CD4-positive, alpha-beta T cell treated with Interleukin-10 for 1 hour (primary cell): ENCODE measurements around the gene MYH2.

Source experiments
- DNase-seq: peaks from one replicate; pipeline ENCODE4 v3.0.0-alpha.2; 2020

Gene MYH2

GRCh38 chr17:10513299-10514067 is 36.0 kb downstream of the MYH2 start:
- DNase-seq = no peak

DNA sequence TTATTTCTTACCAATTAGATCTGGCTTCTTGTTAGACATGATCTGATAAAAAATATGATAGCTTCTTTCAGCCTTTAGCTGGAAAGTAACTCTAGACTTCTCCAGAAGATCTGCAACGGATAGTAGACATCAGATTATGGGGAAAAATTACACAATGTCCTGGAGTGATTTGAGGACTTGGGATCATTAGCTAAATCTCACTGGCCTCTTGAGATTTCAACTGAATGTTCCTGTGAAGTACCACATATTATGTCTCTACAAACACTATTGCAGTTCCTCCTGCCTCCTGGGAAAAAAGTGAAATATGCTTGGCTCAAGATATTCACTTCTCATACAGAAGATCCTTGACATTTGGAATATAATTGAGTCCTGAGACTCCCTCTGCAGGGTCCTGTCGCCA is 36.6 kb downstream of the MYH2 start:
- no peak for DNase-seq

DNA sequence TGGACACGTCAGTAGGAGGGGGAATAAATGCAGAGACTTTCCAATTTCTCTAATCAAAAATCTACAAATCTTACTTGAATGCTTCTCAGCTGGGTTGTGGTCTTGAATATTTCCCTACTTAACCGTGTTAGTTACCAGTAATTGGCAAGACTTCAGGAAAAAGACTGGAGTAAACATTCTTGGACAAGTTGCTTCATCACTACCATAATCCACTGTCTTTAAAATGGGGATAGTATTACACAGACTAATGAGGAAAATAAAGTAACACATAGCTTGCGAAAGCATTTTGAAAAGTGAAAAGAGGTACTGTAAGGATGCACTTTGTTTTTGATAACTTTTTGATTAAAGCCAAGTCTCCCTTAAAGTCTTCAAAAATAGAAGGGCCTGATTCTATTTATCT is 49.5 kb downstream of the MYH2 start:
- DNase-seq = no peak

DNA sequence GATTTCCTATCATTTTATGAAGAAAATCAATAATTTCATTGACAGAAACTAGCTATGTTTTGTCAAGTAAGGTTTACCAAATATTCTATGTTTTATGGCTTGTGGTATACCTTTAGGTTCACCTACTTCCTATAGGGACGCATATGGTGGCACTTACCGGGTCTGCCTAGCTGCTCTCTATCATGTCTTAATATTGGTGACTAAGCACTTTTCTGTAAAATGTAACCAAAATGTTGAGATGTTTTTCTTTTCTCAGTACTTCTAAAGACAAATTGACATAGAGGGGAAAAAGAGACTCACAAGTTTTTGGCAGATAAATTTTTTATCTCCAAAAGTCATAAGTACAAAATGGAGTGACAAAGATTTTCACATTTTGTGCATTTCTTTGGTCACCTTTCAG is 57.5 kb downstream of the MYH2 start:
- DNase-seq = no peak

DNA sequence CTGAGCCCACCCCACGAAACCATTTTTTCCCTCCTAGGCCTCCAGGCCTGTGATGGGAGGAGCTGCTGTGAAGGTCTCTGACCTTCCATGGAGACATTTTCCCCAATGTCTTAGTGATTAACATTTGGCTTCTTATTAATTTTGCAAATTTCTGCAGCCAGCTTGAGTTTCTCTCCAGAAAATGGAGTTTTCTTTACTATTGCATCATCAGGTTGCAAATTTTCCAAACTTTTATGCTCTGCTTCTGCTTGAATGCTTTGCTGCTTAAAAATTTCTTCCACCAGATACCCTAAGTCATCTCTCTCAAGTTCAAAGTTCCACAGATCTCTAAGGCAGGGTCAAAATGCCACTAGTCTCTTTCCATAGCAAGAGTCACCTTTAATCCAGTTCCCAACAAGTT is 67.2 kb downstream of the MYH2 start:
- no peak for DNase-seq

DNA sequence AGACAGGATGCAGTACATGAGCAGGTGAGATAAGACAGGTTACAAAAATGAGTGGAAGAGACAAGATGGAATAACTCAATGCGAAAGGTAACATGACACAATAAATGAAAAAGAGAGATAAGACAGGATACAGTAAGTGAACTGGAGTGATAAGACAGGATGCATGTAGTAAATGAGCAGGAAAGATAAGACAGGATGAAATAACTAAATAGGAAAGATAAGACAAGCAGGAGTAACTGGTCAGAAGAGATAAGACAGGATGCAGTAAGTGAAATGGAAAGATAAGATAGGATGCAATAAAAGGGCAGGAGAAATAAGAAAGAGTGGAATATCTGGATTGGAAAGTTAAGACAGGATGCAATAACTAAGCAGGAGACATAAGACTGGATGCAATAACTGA is 71.8 kb downstream of the MYH2 start:
- DNase-seq = no peak

GRCh38 chr17:10474536-10474935 is 74.9 kb downstream of the MYH2 start:
- no peak for DNase-seq

DNA sequence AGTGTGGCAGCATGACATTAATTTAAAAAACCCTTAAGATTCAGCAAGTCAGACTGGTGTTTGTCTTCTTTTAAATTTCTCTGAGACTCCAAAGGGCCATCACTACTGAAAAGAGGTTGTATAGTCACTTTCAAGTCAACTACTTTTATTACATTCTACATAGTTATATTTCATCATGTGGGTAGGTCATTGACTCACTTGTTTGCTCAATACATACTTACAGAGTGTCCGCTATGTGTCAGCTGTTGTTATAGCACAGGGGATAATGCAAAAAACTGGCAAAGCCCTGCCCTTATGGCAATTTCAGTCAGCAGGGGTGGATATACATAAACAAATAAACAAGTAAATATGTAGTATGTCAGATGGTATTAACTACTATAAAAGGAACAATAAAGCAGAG is 77.6 kb downstream of the MYH2 start:
- DNase-seq = no peak
